HepG2 (cell line): ENCODE data around the gene C1QBP. TPM values are rescaled to one million over a fixed set of nuclear protein-coding genes. Genes with fewer than 3 reads are reported as not detected.

Experiments
- E2F2 ChIP-seq: sonication (generic); formaldehyde crosslinking; IDR thresholded peaks from 2 replicates; pipeline ENCODE4 v1.4.0; 2020; ENCODE audit warnings: missing genetic modification reagents, borderline replicate concordance
- HDAC6 ChIP-seq: fragments of 200-600 bp; sonication (generic); IDR thresholded peaks from 2 replicates; pipeline ENCODE4 v1.7.0; 2017; ENCODE audit warnings: mild to moderate bottlenecking, antibody characterized with exemption, low read length, low read depth
- HNRNPK ChIP-seq: fragments of 200-400 bp; formaldehyde crosslinking; IDR thresholded peaks from 2 replicates; pipeline ENCODE4 v1.6.1; 2018; ENCODE audit warnings: low read length, low read depth, moderate library complexity, mild to moderate bottlenecking; ENCODE audit not compliant: poor library complexity, severe bottlenecking
- NFE2 ChIP-seq: sonication (generic); formaldehyde crosslinking; IDR thresholded peaks from 2 replicates; pipeline ENCODE4 v1.4.0; 2020; ENCODE audit warnings: missing genetic modification reagents
- POLR2A ChIP-seq, 2 experiments: IDR thresholded peaks; 2 replicates each; pipeline ENCODE4 v1.6.1; 2011; ENCODE audit warnings: low read depth in 2 of 2, low read length in 2 of 2, mild to moderate bottlenecking in 1 of 2, moderate library complexity in 1 of 2; ENCODE audit not compliant: insufficient read depth in 1 of 2
- RERE ChIP-seq: IDR thresholded peaks from 2 replicates; pipeline ENCODE4 v1.6.1; 2016; ENCODE audit warnings: low read depth, missing genetic modification reagents, missing compliant biosample characterization
- SRSF1 ChIP-seq: fragments of 200-400 bp; formaldehyde crosslinking; optimal IDR thresholded peaks from 2 replicates; pipeline ENCODE3; 2017; ENCODE audit warnings: mild to moderate bottlenecking, low read depth, low read length, moderate library complexity
- THAP9 ChIP-seq: sonication (generic); formaldehyde crosslinking; IDR thresholded peaks from 2 replicates; pipeline ENCODE4; 2020; ENCODE audit warnings: missing genetic modification reagents, mild to moderate bottlenecking, borderline replicate concordance
- ZBTB14 ChIP-seq: sonication (generic); formaldehyde crosslinking; IDR thresholded peaks from 2 replicates; pipeline ENCODE4 v1.4.0; 2020; ENCODE audit warnings: missing genetic modification reagents
- ZBTB25 ChIP-seq: IDR thresholded peaks from 2 replicates; pipeline ENCODE4 v1.6.1; 2018; ENCODE audit warnings: missing genetic modification reagents
- ZKSCAN8 ChIP-seq: IDR thresholded peaks from 2 replicates; pipeline ENCODE4 v1.6.1; 2016; ENCODE audit warnings: borderline replicate concordance, missing genetic modification reagents, missing compliant biosample characterization
- ZNF382 ChIP-seq: sonication (generic); formaldehyde crosslinking; IDR thresholded peaks from 2 replicates; pipeline ENCODE4 v1.5.0; 2020; ENCODE audit warnings: missing genetic modification reagents, mild to moderate bottlenecking, borderline replicate concordance
- ZNF570 ChIP-seq: sonication (generic); formaldehyde crosslinking; IDR thresholded peaks from 2 replicates; pipeline ENCODE4 v1.4.0; 2020; ENCODE audit warnings: mild to moderate bottlenecking, missing genetic modification reagents, borderline replicate concordance
- ZNF709 ChIP-seq: sonication (generic); formaldehyde crosslinking; IDR thresholded peaks from 2 replicates; pipeline ENCODE4 v1.5.0; 2020; ENCODE audit warnings: mild to moderate bottlenecking, missing genetic modification reagents
- ZNF83 ChIP-seq: sonication (generic); formaldehyde crosslinking; IDR thresholded peaks from 2 replicates; pipeline ENCODE4 v1.4.0; 2020; ENCODE audit warnings: missing genetic modification reagents, mild to moderate bottlenecking, borderline replicate concordance
- polyA plus RNA-seq, 8 experiments: library from polyadenylated mRNA; depleted of rRNA in 3 of 8; stranded (reverse) in 7 of 8; unstranded in 1 of 8; fragments of >200 nt; fragmentation: Illumina TruSeq in 4 of 8; extraction: Trizol in 4 of 8; gene quantifications; 2 replicates each; pipeline versions ENCODE4 v1.2.1 to v1.2.3, GENCODE V29; 2011 to 2016; ENCODE audit warnings: low read depth in 4 of 8, missing spikeins in 1 of 8, mixed read lengths in 1 of 8; ENCODE audit not compliant: insufficient read depth in 1 of 8
- total RNA-seq, 5 experiments: library from RNA; depleted of rRNA; stranded (reverse); fragments of >200 nt; fragmentation: Illumina TruSeq; extraction: Trizol; gene quantifications; 2 replicates each; pipeline ENCODE4 v1.2.3, GENCODE V29; 2016; ENCODE audit warnings: low read depth in 1 of 5

Gene C1QBP
- total and polyA plus RNA-seq, 2 of the 13 experiments (the other 11 are each of a cell fraction or from before 2014, with no cell fraction given) = 219 to 680 TPM

GRCh38 chr17:5486206-5487124, 47.5 kb upstream of the C1QBP start, which contains the start of gene MIS12 (continued):
- no peak for TF ChIP-seq RERE (CRISPR knock-in tag)
- TF ChIP-seq SRSF1 = peak; percentile 81
- TF ChIP-seq ZKSCAN8 (CRISPR knock-in tag) = peak; percentile 21; the same call in 1 of the 2 replicates
- TF ChIP-seq ZNF570 (CRISPR knock-in tag) = no peak
- peak; percentile 66 to 91 for TF ChIP-seq POLR2A (IDR thresholded peaks at IDR 0.05; ENCODE audit: insufficient read depth in 1 of 2, low read depth in 2 of 2, low read length in 2 of 2)
- 0 out of 2 replicates have a peak, but pooled peaks have one; percentile 40 for TF ChIP-seq ZNF709 (CRISPR knock-in tag)
- TF ChIP-seq ZNF83 (CRISPR knock-in tag) = no peak
- TF ChIP-seq E2F2 (CRISPR knock-in tag) = no peak
- TF ChIP-seq HNRNPK = no peak
- no peak for TF ChIP-seq NFE2 (CRISPR knock-in tag)
- TF ChIP-seq THAP9 (CRISPR knock-in tag) = peak; percentile 77; the same call in 1 of the 2 replicates
- no peak for TF ChIP-seq ZNF382 (CRISPR knock-in tag)
- no peak for TF ChIP-seq HDAC6
- TF ChIP-seq ZBTB14 = 0 out of 2 replicates have a peak, but pooled peaks have one; percentile 27
- peak; percentile 20; the same call in 1 of the 2 replicates for TF ChIP-seq ZBTB25 (CRISPR knock-in tag)
